UCSD-AML1 (cell line): ENCODE data around the gene MON1B.
"Not testable (repeated sequence)": the region's sequence is repeated elsewhere in the genome, so short reads cannot be mapped to it uniquely, and the experiment has no call there.

Source experiments
- DNase-seq: peaks from one replicate; lab custom pipeline; 2025; ENCODE audit not compliant: unreplicated experiment; lab: John Stamatoyannopoulos, UW

The MON1B gene

GRCh38 chr16:77190478-77191258 is at the start of gene MON1B:
MON1B (plus strand) TSS chr16:77191190; CDS start chr16:77191486, 296 bp downstream.
- DNase-seq, result peak; percentile 95

- DNase-seq, result no peak
Observed at GRCh38 chr16:77143364-77143763, 47.6 kb upstream of the MON1B start.

- DNase-seq, result no peak
Observed at GRCh38 chr16:77148121-77148520, 42.9 kb upstream of the MON1B start.

- no peak for DNase-seq
Observed at GRCh38 chr16:77157346-77158058, 33.5 kb upstream of the MON1B start.

GRCh38 chr16:77158293-77158692 is 32.7 kb upstream of the MON1B start:
- no peak for DNase-seq

GRCh38 chr16:77165006-77165405 is 26.0 kb upstream of the MON1B start:
- DNase-seq, result no peak

GRCh38 chr16:77165536-77166236 is 25.3 kb upstream of the MON1B start:
- DNase-seq, result not testable (repeated sequence)

GRCh38 chr16:77166726-77167125 is 24.3 kb upstream of the MON1B start:
- no peak for DNase-seq

- no peak for DNase-seq
Observed at GRCh38 chr16:77168901-77169300, 22.1 kb upstream of the MON1B start.

GRCh38 chr16:77169650-77170236 is 21.2 kb upstream of the MON1B start:
- DNase-seq, result peak; percentile 13

GRCh38 chr16:77170805-77171204 is 20.2 kb upstream of the MON1B start:
- DNase-seq, result no peak

- DNase-seq, result no peak
Observed at GRCh38 chr16:77171745-77172635, 19.0 kb upstream of the MON1B start.

GRCh38 chr16:77172951-77173350 is 18.0 kb upstream of the MON1B start:
- no peak for DNase-seq

- DNase-seq, result no peak
Observed at GRCh38 chr16:77183137-77183536, 7.9 kb upstream of the MON1B start.

- DNase-seq, result not testable (repeated sequence)
Observed at GRCh38 chr16:77186298-77186697, 4.7 kb upstream of the MON1B start.

GRCh38 chr16:77190190-77190477 is 856 bp upstream of the MON1B start:
- DNase-seq, result no peak

GRCh38 chr16:77191259-77191969 is 424 bp downstream of the MON1B start:
- peak; percentile 52 for DNase-seq

- no peak for DNase-seq
Observed at GRCh38 chr16:77193377-77193776, 2.4 kb downstream of the MON1B start.

- no peak for DNase-seq
Observed at GRCh38 chr16:77194295-77195231, 3.6 kb downstream of the MON1B start.
